Naive thymus-derived CD4-positive, alpha-beta T cell (primary cell): ENCODE measurements around the gene STRN4. TPM values are rescaled to one million over a fixed set of nuclear protein-coding genes. Genes with fewer than 3 reads are reported as not detected.

Source experiments
- ATAC-seq: fragments of 150-1000 bp; cut with Tn5 transposase; 2 replicates; pipeline ENCODE4 v1.10.0; 2021; ENCODE audit warnings: mild to moderate bottlenecking, moderate library complexity
- CTCF ChIA-PET: fragments of 350-600 bp; sonication (Branson Sonifier 250); formaldehyde crosslinking; loops from one replicate; lab custom pipeline; 2021; ENCODE audit warnings: antibody characterized with exemption; lab: Charles Lee
- POLR2A ChIA-PET: fragments of 350-600 bp; sonication (Branson Sonifier 250); formaldehyde crosslinking; loops from one replicate; lab custom pipeline; 2021; ENCODE audit warnings: antibody characterized with exemption, inconsistent platforms; lab: Charles Lee
- DNase-seq, 9 donors: peaks; one replicate each; pipeline versions ENCODE4 v3.0.0 to v3.0.0-alpha.2; 2020 to 2022; ENCODE audit warnings: mixed read lengths in 1 of 9
- H3K27ac ChIP-seq: one replicate; pipeline ENCODE4 v1.7.0; 2013; ENCODE audit warnings: mild to moderate bottlenecking, low read depth, low read length, moderate library complexity
- H3K27me3 ChIP-seq, 2 donors: one replicate each; pipeline ENCODE4 v1.7.0; 2013; ENCODE audit warnings: low read length in 2 of 2, mild to moderate bottlenecking in 2 of 2, moderate library complexity in 2 of 2; ENCODE audit not compliant: control insufficient read depth in 2 of 2, insufficient read depth in 2 of 2
- H3K36me3 ChIP-seq, 3 experiments: 1 replicate in 2 of 3; 2 replicates in 1 of 3; pipeline ENCODE4 v1.7.0; 2013; ENCODE audit warnings: low read length in 3 of 3, mild to moderate bottlenecking in 3 of 3, moderate library complexity in 1 of 3; ENCODE audit not compliant: insufficient read depth in 3 of 3, control insufficient read depth in 2 of 3
- H3K4me1 ChIP-seq, 2 donors: one replicate each; pipeline ENCODE4 v1.7.0; 2013; ENCODE audit warnings: low read length in 2 of 2, mild to moderate bottlenecking in 2 of 2, moderate library complexity in 1 of 2; ENCODE audit not compliant: control insufficient read depth in 2 of 2, insufficient read depth in 2 of 2
- H3K4me3 ChIP-seq: 2 replicates; pipeline ENCODE4 v1.7.0; 2013; ENCODE audit warnings: mild to moderate bottlenecking, low read length
- H3K9me3 ChIP-seq, 3 experiments: 1 replicate in 2 of 3; 2 replicates in 1 of 3; pipeline ENCODE4 v1.7.0; 2013; ENCODE audit warnings: low read length in 3 of 3; ENCODE audit not compliant: control insufficient read depth in 2 of 3
- H3K27ac Mint-ChIP-seq, 9 donors: one replicate each; pipeline ENCODE4 v1.8.0; 2020 to 2022; ENCODE audit warnings: mixed read lengths in 9 of 9, mild to moderate bottlenecking in 8 of 9, moderate library complexity in 5 of 9, inconsistent platforms in 2 of 9
- H3K27me3 Mint-ChIP-seq, 5 donors: one replicate each; pipeline ENCODE4 v1.8.0; 2021 to 2022; ENCODE audit warnings: mixed read lengths in 5 of 5, mild to moderate bottlenecking in 1 of 5
- H3K36me3 Mint-ChIP-seq, 5 donors: one replicate each; pipeline ENCODE4 v1.8.0; 2020 to 2022; ENCODE audit warnings: mixed read lengths in 5 of 5, mild to moderate bottlenecking in 3 of 5, inconsistent platforms in 1 of 5
- H3K4me1 Mint-ChIP-seq, 7 donors: one replicate each; pipeline ENCODE4 v1.8.0; 2020 to 2022; ENCODE audit warnings: mixed read lengths in 7 of 7, mild to moderate bottlenecking in 3 of 7, inconsistent platforms in 1 of 7
- H3K4me3 Mint-ChIP-seq, 10 donors: one replicate each; pipeline ENCODE4 v1.8.0; 2020 to 2022; ENCODE audit warnings: mild to moderate bottlenecking in 10 of 10, mixed read lengths in 10 of 10, moderate library complexity in 6 of 10, inconsistent platforms in 2 of 10
- H3K9me3 Mint-ChIP-seq, 11 donors: one replicate each; pipeline ENCODE4 v1.8.0; 2020 to 2022; ENCODE audit warnings: mixed read lengths in 11 of 11, mild to moderate bottlenecking in 4 of 11, inconsistent platforms in 1 of 11, moderate library complexity in 1 of 11
- intact Hi-C, 2 donors: fragments of 100-400 bp; cut with micrococcal nuclease; formaldehyde crosslinking; loops; one replicate each; pipeline ENCODE4 v1.15.1; 2023
- polyA plus RNA-seq, 2 donors: library from polyadenylated mRNA; unstranded; fragments of 300-500 nt; fragmentation: Illumina TruSeq; gene quantifications; one replicate each; pipeline ENCODE4 v1.2.3, GENCODE V29; 2021
- total RNA-seq, 6 experiments: library from RNA in 5 of 6; stranded (reverse) in 5 of 6; gene quantifications; 1 replicate in 5 of 6; 2 replicates in 1 of 6; pipeline ENCODE4 v1.2.3 and lab custom pipeline; 2021 to 2026

The STRN4 gene
- total and polyA plus RNA-seq, 7 experiments from 2014 or later, result 16.2 to 120 (median 87.1) TPM

DNA sequence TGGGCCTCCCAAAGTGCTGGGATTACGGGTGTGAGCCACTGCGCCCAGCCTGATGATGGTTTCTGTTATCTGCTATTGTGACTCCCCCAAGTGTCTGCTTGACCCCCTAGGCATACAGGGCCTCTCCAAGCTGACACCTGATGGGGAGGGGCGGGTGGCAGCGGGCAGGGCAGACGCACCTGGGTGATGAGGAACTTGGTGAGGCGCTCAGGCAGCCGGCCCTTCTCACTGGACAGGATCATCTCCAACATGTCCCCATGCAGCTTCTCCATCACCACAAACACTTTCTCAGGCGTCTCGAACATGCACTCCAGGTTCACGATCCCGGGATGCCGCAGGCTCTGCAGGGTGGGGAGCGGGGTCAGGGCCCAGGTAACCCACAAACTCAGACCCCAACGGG, 56.9 kb downstream of the STRN4 start:
- ChIA-PET CTCF (no interaction called here), POLR2A (no interaction called here)
- H3K27me3 ChIP-seq, result no peaks in the 10 kb centered on the region
- H3K4me1 Mint-ChIP-seq, result peaks cover 0 to 4% (median 0%) of the 10 kb centered on the region in 7 donors
- no peak overlapping the region for H3K4me3 Mint-ChIP-seq
- intact Hi-C loops, result no loop called here
- no peaks in the 10 kb centered on the region for H3K27me3 Mint-ChIP-seq
- peaks cover 0 to 2% (median 0%) of the 10 kb centered on the region in 11 donors for H3K9me3 Mint-ChIP-seq
- H3K36me3 ChIP-seq, result peaks cover 44 to 94% (median 52%) of the 10 kb centered on the region in 3 experiments
- no peak overlapping the region for H3K27ac Mint-ChIP-seq
- DNase-seq, result no peak
- H3K4me1 ChIP-seq, result no peaks in the 10 kb centered on the region
- H3K4me3 ChIP-seq, result no peak overlapping the region
- H3K27ac ChIP-seq, result no peak overlapping the region
- peaks cover 19 to 47% (median 28%) of the 10 kb centered on the region in 5 donors for H3K36me3 Mint-ChIP-seq
- H3K9me3 ChIP-seq, result no peaks in the 10 kb centered on the region
- no peak for ATAC-seq

DNA sequence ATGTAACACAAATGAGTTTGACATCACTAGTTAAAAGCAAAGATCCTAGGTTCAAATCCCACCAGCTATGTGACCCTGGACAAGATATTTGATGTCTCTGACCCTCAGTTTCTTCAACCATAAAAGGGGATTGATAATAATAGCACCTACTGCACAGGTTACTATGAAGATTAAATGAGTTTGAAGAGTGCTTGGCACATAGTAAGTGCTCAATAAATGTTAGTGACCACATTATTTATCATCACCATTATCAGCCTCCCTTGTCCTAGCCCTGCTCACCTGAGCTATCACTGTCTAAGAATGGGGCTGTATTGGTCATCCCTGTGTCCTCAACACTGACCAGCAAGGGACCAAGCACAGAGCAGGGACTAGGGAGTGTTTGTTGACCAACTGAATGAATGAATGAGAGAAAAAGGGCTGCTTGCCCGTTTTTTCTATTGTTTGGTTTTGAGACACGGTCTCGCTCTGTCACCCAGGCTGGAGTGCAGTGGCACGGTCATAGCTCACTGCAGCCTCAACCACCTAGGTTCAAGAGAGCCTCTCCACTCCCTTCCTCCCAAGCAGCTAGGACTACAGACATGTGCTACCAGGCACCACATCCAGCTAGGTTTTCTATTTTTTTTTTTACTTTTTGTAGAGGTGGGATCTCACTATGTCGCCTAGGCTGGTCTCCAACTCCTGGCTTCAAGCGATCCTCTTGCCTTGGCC, 58.7 kb downstream of the STRN4 start:
- peaks cover 0 to 5% (median 0%) of the 10 kb centered on the region in 7 donors for H3K4me1 Mint-ChIP-seq
- Histone ChIP-seq H3K4me3 (no peak overlapping the region), H3K27ac (no peak overlapping the region), H3K36me3 (peaks cover 32 to 94% (median 40%) of the 10 kb centered on the region in 3 experiments), H3K4me1 (no peaks in the 10 kb centered on the region), H3K27me3 (no peaks in the 10 kb centered on the region), H3K9me3 (no peaks in the 10 kb centered on the region)
- no peaks in the 10 kb centered on the region for H3K27me3 Mint-ChIP-seq
- intact Hi-C loops, result no loop called here
- H3K4me3 Mint-ChIP-seq, result no peak overlapping the region
- ATAC-seq (no peak), DNase-seq (no peak)
- no peak overlapping the region for H3K27ac Mint-ChIP-seq
- ChIA-PET POLR2A (interaction anchor here (0.6 kb wide), 1 partner anchor 16 kb away, joined by 3 read pairs; no protein-coding TSS in a partner anchor), CTCF (interaction anchor here (0.7 to 1.1 kb wide), 2 partner anchors 16 to 636 kb away, joined by 4 to 5 read pairs; no protein-coding TSS in a partner anchor)
- no peaks in the 10 kb centered on the region for H3K9me3 Mint-ChIP-seq
- H3K36me3 Mint-ChIP-seq, result peaks cover 19 to 43% (median 29%) of the 10 kb centered on the region in 5 donors

DNA sequence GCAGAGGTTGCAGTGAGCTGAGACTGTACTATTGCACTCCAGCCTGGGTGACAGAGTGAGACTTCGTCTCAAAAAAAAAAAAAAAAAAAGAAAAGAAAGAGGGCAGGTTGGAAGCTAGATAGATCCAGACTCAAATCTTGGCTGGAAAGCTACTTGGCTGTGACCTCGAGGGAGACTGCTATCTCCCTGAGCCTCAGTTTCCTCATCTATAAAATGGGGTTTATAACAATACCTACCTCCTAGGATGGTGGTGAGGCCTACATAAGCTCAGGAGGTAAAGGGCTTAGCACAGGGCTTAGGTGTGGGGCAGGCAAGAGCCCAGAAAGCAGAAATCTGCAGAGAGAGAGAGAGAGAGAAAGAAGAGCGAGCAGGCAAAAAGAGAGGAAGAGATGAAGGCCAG, 61.1 kb downstream of the STRN4 start:
- ChIA-PET CTCF (no interaction called here), POLR2A (no interaction called here)
- peaks cover 0 to 5% (median 0%) of the 10 kb centered on the region in 7 donors for H3K4me1 Mint-ChIP-seq
- DNase-seq (no peak), ATAC-seq (no peak)
- no peaks in the 10 kb centered on the region for H3K9me3 Mint-ChIP-seq
- H3K4me3 ChIP-seq, result no peak overlapping the region
- intact Hi-C loops, result no loop called here
- no peak overlapping the region for H3K27ac ChIP-seq
- H3K27ac Mint-ChIP-seq, result peak overlapping the region in 3 of 9 donors; percentile 20 to 71 (median 25)
- no peak overlapping the region for H3K4me3 Mint-ChIP-seq
- H3K27me3 ChIP-seq, result no peaks in the 10 kb centered on the region
- no peaks in the 10 kb centered on the region for H3K27me3 Mint-ChIP-seq
- H3K4me1 ChIP-seq, result no peaks in the 10 kb centered on the region
- peaks cover under 1 to 23% (median 6%) of the 10 kb centered on the region in 5 donors for H3K36me3 Mint-ChIP-seq
- no peaks in the 10 kb centered on the region for H3K9me3 ChIP-seq
- peaks cover 11 to 87% (median 27%) of the 10 kb centered on the region in 3 experiments for H3K36me3 ChIP-seq

DNA sequence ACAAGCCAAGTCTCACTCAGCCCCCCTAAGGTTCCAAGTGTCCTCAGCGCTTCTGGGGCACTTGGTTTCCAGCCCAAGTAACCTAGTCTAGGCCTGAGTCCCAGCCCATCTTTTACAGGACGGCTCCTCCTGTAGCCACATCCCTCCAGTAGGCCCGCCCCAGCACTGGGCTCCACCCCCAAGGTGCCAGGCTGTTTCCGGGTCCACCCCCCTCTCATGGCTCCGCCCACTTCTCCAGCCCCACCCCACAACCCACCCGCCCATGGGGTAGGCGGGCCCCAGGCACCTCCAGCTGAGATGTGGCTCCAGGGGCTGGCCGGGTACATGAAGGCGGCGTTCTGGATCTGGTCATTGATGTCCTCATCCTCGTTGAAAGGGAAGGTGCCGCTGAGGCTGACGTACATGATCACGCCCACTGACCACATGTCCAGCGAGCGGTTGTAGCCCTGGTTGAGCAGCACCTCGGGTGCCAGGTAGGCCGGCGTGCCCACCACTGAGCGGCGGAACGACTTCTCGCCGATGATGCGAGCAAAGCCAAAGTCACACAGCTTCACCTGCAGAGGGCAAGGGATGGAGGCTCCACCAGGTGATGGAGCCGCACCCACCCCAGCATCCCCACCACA, 68.0 kb downstream of the STRN4 start:
- peaks cover 0 to 38% (median 11%) of the 10 kb centered on the region in 5 donors for H3K36me3 Mint-ChIP-seq

DNA sequence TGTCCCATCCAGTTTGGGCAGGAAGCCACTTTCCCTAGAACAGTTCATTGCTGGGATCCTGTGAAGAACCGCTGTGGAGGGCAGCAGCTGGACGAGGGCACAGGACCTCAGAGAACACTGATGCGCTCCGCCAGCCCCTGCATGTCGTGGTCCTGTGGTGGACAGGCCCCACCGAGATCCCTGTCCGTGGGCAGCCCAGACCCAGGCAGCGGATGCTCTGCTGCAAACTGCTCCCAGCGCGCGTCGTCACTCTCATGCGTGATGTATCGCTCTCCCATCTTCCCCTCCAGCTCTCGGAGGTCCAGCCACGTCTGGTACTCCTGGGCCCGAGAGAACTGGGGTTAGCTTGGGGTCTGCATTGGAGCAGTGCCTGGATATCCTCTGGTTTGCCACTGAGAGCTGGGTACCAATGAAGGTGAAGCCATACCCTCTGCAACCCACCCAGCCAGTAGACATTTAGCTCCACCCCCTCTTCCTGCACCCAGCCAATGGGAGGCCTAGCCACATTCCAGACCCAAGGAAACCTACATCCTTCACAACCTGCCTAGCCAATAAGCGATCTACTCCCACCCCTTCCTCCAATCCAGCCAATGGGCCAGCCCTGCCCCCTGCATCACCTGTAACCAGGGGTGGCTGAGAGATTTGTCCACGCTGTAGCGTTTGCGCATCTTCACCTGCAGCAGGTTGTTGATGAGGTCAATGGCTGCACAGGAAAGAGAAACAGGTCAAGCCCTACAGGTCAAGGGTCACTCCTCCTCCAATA, 71.7 kb downstream of the STRN4 start:
- intact Hi-C loops, result no loop called here
- POLR2A ChIA-PET, result no interaction called here
- peaks cover 4 to 46% (median 23%) of the 10 kb centered on the region in 5 donors for H3K36me3 Mint-ChIP-seq
- H3K9me3 Mint-ChIP-seq, result peaks cover 0 to 7% (median 2%) of the 10 kb centered on the region in 11 donors
- H3K9me3 ChIP-seq, result peaks cover 0 to 3% (median 0%) of the 10 kb centered on the region in 3 experiments
- H3K4me3 ChIP-seq, result no peak overlapping the region
- peaks cover 10 to 76% (median 26%) of the 10 kb centered on the region in 3 experiments for H3K36me3 ChIP-seq
- DNase-seq, result no peak
- peak overlapping the region in 5 of 9 donors; percentile 15 to 87 (median 70) for H3K27ac Mint-ChIP-seq
- no peaks in the 10 kb centered on the region for H3K4me1 ChIP-seq
- no peaks in the 10 kb centered on the region for H3K27me3 Mint-ChIP-seq
- no peak overlapping the region for H3K27ac ChIP-seq
- ATAC-seq, result no peak
- H3K4me1 Mint-ChIP-seq, result peaks cover 0 to 14% (median 11%) of the 10 kb centered on the region in 7 donors
- H3K4me3 Mint-ChIP-seq, result no peak overlapping the region
- H3K27me3 ChIP-seq, result no peaks in the 10 kb centered on the region
- CTCF ChIA-PET, result interaction anchor here (0.6 kb wide), 1 partner anchor 28 kb away, joined by 5 read pairs; no protein-coding TSS in a partner anchor

More for the DNA sequence above, 68.0 kb downstream of the STRN4 start:
- intact Hi-C loops, result no loop called here
- ATAC-seq (peak; percentile 96), DNase-seq (peak; percentile 35 to 66 (median 59))
- Histone ChIP-seq H3K36me3 (peaks cover 27 to 90% (median 33%) of the 10 kb centered on the region in 3 experiments), H3K27ac (no peak overlapping the region), H3K4me1 (no peaks in the 10 kb centered on the region), H3K4me3 (no peak overlapping the region), H3K27me3 (no peaks in the 10 kb centered on the region), H3K9me3 (no peaks in the 10 kb centered on the region)
- POLR2A ChIA-PET, result no interaction called here
- CTCF ChIA-PET, result interaction anchor here (0.8 kb wide), 1 partner anchor 25 kb away, joined by 3 read pairs; no protein-coding TSS in a partner anchor
- peaks cover 0 to 2% (median 0%) of the 10 kb centered on the region in 11 donors for H3K9me3 Mint-ChIP-seq
- H3K4me3 Mint-ChIP-seq, result no peak overlapping the region
- H3K4me1 Mint-ChIP-seq, result peaks cover 0 to 18% (median 13%) of the 10 kb centered on the region in 7 donors
- no peaks in the 10 kb centered on the region for H3K27me3 Mint-ChIP-seq
- H3K27ac Mint-ChIP-seq, result peak overlapping the region in 5 of 9 donors; percentile 68 to 82 (median 76)

DNA sequence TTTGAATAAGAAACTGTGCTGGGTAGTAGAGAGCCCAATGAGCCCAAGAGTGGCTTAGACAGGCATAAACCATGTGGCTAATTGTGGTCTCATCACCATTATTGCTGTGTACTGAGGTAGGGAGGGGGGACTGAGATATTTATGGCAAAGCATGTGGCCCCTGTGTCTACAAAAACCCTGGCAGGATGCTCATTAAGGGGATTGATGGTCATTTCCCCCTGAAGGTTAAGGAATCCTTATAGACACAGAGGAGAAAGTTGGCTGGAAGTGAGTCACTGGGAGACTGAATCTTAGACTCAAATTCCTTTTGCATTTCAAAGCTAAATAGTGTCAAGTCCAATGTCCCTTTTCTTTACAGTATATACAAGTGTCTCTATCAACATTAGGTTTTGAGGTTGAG, 75.4 kb downstream of the STRN4 start:
- POLR2A ChIA-PET, result no interaction called here
- Histone ChIP-seq H3K9me3 (peaks cover 0 to 3% (median 0%) of the 10 kb centered on the region in 3 experiments), H3K4me1 (no peaks in the 10 kb centered on the region), H3K4me3 (no peak overlapping the region), H3K27me3 (no peaks in the 10 kb centered on the region), H3K36me3 (peaks cover 0 to 38% (median 12%) of the 10 kb centered on the region in 3 experiments), H3K27ac (no peak overlapping the region)
- Mint-ChIP-seq H3K4me1 (peaks cover 0 to 7% (median 0%) of the 10 kb centered on the region in 7 donors), H3K27ac (peak overlapping the region in 3 of 9 donors; percentile 32 to 55 (median 38)), H3K27me3 (no peaks in the 10 kb centered on the region), H3K9me3 (peaks cover 0 to 7% (median 2%) of the 10 kb centered on the region in 11 donors), H3K4me3 (no peak overlapping the region), H3K36me3 (peaks cover 4 to 33% (median 23%) of the 10 kb centered on the region in 5 donors)
- intact Hi-C loops, result no loop called here
- ATAC-seq, result no peak
- CTCF ChIA-PET, result interaction anchor here (1.6 kb wide), 1 partner anchor 9 kb away, joined by 5 read pairs; no protein-coding TSS in a partner anchor
- no peak for DNase-seq
